Kidney epithelial cell (primary cell): ENCODE data around the gene SOCS7. TPM values are rescaled to one million over a fixed set of nuclear protein-coding genes. Genes with fewer than 3 reads are reported as not detected.
A peak's percentile ranks its signal among the peaks of the same experiment; 100 is the strongest.

ENCODE experiments used
- DNase-seq: peaks from one replicate; pipeline ENCODE4 v3.0.0-alpha.2; 2010; ENCODE audit warnings: low read depth
- H3K27me3 ChIP-seq: 2 replicates; pipeline ENCODE4 v1.6.0; 2011; ENCODE audit warnings: low read length; ENCODE audit not compliant: control insufficient read depth, insufficient read depth
- H3K36me3 ChIP-seq: 2 replicates; pipeline ENCODE4 v1.5.1; 2011; ENCODE audit warnings: low read length; ENCODE audit not compliant: control insufficient read depth, insufficient read depth
- H3K4me3 ChIP-seq: 2 replicates; pipeline ENCODE4 v1.5.1; 2011; ENCODE audit warnings: low read depth, mild to moderate bottlenecking, control low read depth, low read length
- total RNA-seq: library from RNA; depleted of rRNA; stranded (reverse); fragments of >200 nt; gene quantifications from 2 replicates; pipeline ENCODE4 v1.2.3, GENCODE V29; 2015
- TF ChIP-seq, protein P1 (sequence below): IDR thresholded peaks from 2 replicates; pipeline ENCODE4 v1.5.1; 2011; ENCODE audit warnings: mild to moderate bottlenecking, moderate library complexity, low read length, control low read depth, inconsistent platforms; ENCODE audit not compliant: insufficient read depth, poor library complexity, severe bottlenecking

SOCS7 gene
- total RNA-seq, 1 donor from 2014 or later: 24.3 TPM

DNA sequence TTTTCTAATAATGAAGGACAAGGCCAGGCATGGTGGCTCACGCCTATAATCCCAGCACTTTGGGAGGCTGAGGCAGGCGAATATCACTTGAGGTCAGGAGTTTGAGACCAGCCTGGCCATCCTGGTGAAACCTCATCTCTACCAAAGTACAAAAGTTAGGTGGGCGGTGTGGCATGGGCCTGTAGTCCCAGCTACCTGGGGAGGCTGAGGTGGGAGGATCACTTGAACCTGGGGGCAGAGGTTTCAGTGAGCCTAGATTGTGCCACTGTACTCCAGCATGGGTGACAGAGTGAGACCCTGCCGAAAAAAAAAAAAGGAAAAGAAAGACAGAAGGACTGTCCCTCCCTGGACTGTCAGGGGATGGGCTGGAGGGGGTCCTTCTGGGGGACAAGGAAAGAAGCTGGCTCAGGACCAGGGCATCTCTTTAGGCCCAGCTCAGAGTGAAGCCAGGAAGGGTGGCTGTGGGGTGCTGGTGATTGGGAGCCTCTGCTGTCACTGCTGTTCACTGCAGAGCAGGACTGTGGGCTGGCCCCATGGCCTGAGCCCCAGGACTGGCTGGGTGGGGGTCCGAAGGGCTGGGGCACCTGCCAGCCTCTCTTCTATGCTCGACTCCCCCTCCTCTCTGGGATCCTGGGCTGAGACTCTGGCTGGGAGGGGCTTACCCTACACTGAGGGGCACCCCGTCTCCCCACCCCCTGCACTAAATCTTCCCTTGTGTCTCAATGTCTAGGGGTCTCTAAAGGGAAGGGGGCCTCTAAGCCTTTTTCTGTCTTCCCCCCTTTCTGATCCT is 75.7 kb downstream of the SOCS7 start:
- TF ChIP-seq, protein P1, sequence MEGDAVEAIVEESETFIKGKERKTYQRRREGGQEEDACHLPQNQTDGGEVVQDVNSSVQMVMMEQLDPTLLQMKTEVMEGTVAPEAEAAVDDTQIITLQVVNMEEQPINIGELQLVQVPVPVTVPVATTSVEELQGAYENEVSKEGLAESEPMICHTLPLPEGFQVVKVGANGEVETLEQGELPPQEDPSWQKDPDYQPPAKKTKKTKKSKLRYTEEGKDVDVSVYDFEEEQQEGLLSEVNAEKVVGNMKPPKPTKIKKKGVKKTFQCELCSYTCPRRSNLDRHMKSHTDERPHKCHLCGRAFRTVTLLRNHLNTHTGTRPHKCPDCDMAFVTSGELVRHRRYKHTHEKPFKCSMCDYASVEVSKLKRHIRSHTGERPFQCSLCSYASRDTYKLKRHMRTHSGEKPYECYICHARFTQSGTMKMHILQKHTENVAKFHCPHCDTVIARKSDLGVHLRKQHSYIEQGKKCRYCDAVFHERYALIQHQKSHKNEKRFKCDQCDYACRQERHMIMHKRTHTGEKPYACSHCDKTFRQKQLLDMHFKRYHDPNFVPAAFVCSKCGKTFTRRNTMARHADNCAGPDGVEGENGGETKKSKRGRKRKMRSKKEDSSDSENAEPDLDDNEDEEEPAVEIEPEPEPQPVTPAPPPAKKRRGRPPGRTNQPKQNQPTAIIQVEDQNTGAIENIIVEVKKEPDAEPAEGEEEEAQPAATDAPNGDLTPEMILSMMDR: no peak
- Histone ChIP-seq H3K4me3 (peak overlapping the region; percentile 72), H3K27me3 (peaks cover 2% of the 10 kb centered on the region), H3K36me3 (no peaks in the 10 kb centered on the region)
- no peak for DNase-seq

DNA sequence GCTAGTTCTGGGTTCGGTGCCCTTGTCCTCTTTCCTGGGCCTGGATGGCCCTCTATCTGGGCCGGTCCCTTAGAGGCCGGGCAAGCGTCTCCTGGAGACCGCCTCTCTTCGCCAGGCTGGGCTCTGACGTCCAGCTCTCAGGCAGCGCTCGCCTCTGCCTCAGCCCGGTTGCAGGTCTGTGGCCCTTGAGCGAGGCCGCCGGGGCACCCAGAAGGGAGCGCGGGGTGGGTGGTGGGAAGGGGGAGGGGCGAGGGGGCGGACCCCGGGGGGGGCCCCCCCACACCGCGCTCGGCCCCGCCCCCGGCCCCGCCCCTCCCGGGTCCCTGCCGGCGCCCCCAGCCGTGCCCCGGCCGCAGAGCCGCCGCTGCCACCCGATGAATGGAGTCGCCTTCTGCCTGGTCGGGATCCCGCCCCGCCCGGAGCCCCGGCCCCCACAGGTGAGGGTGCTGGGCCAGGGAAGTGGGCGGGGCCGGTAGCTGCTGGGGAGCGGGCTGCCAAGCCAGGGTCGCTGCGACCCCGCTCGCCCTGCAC is 76.5 kb downstream of the SOCS7 start, which contains the start of gene ARHGAP23:
Gene ARHGAP23, plus strand, starts transcription at position 353 of the 531 bp plus-strand sequence. Its CDS starts 22 bp downstream, at position 375.
- Histone ChIP-seq H3K27me3 (no peaks in the 10 kb centered on the region), H3K36me3 (no peaks in the 10 kb centered on the region), H3K4me3 (peak within 1 kb of the TSS; percentile 72)
- DNase-seq: no peak
- TF ChIP-seq, protein P1: no peak

DNA sequence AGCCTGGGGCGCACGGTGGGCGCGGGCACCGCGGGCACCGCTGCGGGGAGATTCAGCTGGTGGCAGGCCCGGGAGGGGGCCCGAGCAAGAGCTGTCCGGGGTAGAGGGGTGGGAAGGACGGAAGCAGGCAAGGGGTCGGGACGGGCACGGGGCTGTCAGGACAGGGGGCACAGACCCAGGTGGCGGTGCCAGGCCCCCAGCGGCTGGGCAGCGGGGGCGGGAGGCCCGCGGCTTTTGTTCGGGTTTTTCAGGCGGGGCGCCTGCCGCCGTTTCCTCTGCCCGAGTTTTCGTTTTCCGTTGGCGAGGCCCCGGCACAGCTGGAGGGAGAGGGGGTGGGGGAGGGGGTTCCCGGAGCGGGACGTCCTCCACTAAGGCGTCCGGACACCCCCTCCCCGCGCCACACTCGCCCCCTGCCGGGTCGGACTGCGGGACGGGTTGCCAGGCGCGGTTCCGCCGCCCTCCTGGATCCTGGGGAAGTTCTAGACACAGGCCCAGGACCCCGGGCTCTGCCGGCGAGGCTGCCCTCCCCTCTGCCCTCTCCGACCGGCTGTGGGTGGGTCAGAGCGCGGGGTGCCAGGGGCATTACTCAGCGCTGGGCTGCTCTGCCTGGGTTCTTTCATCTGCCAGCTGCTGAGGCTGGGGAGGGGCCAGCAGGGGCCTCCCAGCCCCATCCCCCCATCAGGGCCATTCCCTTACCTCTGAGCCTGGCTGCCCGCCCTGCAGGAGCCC is 77.2 kb downstream of the SOCS7 start:
- TF ChIP-seq, protein P1: no peak
- H3K27me3 ChIP-seq: no peaks in the 10 kb centered on the region
- no peaks in the 10 kb centered on the region for H3K36me3 ChIP-seq
- no peak for DNase-seq
- peak overlapping the region; percentile 72 for H3K4me3 ChIP-seq

DNA sequence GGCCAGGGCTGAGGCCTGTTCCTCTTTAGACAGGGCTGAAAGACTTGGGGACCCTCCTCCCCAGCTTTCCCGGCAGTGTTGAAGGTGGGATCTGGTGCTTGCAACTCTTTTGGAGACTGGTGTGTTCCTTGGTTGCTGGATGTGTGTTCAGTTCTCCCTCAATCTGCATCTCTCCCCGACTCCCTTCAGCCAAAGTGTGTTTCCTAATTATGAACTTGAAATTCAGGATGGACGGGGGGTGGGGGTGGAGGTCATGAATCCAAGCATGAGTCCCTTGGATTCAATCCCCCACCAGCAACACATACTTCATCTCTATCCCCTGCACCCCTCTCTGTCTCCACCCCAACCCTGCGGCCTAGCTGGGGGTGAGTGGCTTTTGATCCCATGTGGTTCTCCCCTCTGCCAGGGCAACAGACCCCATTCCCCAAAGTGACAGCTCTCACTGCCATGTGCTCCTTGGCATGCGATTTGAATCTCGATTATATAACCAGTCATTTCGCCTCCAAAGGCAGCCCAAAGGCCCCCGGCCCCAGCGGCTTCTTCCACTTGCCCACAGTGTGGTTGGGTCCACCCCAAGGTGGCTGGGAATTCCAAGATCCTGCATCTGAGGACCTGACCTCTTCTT is 77.9 kb downstream of the SOCS7 start:
- DNase-seq: no peak
- Histone ChIP-seq H3K4me3 (peak overlapping the region; percentile 72), H3K27me3 (no peaks in the 10 kb centered on the region), H3K36me3 (no peaks in the 10 kb centered on the region)
- TF ChIP-seq, protein P1: no peak

DNA sequence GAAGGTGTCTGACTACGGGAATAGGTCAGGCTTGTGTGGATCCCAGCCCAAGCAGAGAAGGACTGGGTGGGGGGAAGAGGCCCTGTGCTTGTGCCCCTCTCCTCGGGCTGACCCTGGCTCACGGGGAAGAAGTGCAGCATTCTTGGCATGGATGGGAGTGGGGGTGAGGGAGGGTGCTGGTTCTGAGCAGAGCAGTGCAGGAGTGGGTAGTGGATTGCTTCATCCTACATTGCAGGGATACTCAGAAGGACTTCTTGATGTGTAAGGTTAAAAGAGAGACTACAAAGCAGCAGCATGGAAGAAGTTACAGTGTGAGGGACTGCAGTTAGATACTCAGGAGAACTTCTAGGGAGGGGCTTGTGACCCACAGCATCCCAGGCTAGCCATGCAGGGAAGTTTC is 78.7 kb downstream of the SOCS7 start:
- DNase-seq: no peak
- Histone ChIP-seq H3K4me3 (no peak overlapping the region), H3K36me3 (no peaks in the 10 kb centered on the region), H3K27me3 (no peaks in the 10 kb centered on the region)
- TF ChIP-seq, protein P1: no peak
